ENCODE results near the gene NENF.

NENF gene

GRCh38 chr1:212446333-212446732, 13.6 kb downstream of the NENF start:
- TF ChIP-seq CTCF (conservative IDR thresholded peaks at IDR 0.05) (no peak), ZFX (IDR thresholded peaks at IDR 0.05) (no peak)
- H3K27ac ChIP-seq = no peak overlapping the region

- TF ChIP-seq ZFX (IDR thresholded peaks at IDR 0.05) (no peak), CTCF (conservative IDR thresholded peaks at IDR 0.05) (no peak)
- no peak overlapping the region for H3K27ac ChIP-seq
Observed at GRCh38 chr1:212447478-212447877, 14.8 kb downstream of the NENF start.

GRCh38 chr1:212450331-212450881, 17.7 kb downstream of the NENF start:
- TF ChIP-seq ZFX (IDR thresholded peaks at IDR 0.05) (no peak), CTCF (conservative IDR thresholded peaks at IDR 0.05) (no peak)
- no peak overlapping the region for H3K27ac ChIP-seq

GRCh38 chr1:212451416-212452322, 18.9 kb downstream of the NENF start:
- H3K27ac ChIP-seq = no peak overlapping the region
- TF ChIP-seq ZFX (IDR thresholded peaks at IDR 0.05) = no peak
- TF ChIP-seq CTCF (conservative IDR thresholded peaks at IDR 0.05) = no peak

- TF ChIP-seq CTCF (conservative IDR thresholded peaks at IDR 0.05) = no peak
- H3K27ac ChIP-seq = no peak overlapping the region
Observed at GRCh38 chr1:212452323-212453155, 19.8 kb downstream of the NENF start.

GRCh38 chr1:212453156-212453857, 20.6 kb downstream of the NENF start:
- no peak overlapping the region for H3K27ac ChIP-seq
- no peak for TF ChIP-seq ZFX (IDR thresholded peaks at IDR 0.05)
- no peak for TF ChIP-seq CTCF (conservative IDR thresholded peaks at IDR 0.05)
